ENCODE data around the gene CDH4. TPM values are rescaled to one million over a fixed set of nuclear protein-coding genes. Genes with fewer than 3 reads are reported as not detected.

Gene CDH4
- total RNA-seq, 1 experiment from 2014 or later: 5.3 TPM

- no peak overlapping the region for H3K4me3 Mint-ChIP-seq
- TF ChIP-seq ZNF532 (CRISPR knock-in tag; IDR thresholded peaks at IDR 0.05; ENCODE audit: borderline replicate concordance): no peak
- TF ChIP-seq ERG (CRISPR knock-in tag; IDR thresholded peaks at IDR 0.05): no peak
- TF ChIP-seq ATF1 (CRISPR knock-in tag; IDR thresholded peaks at IDR 0.05): no peak
- H3K9me3 Mint-ChIP-seq: peaks cover 8% of the 10 kb centered on the region
- peaks cover 20% of the 10 kb centered on the region for H3K27me3 Mint-ChIP-seq (ENCODE audit: low read depth)
- CTCF ChIA-PET: no interaction called here
- POLR2A ChIA-PET: no interaction called here
- no peak for DNase-seq (ENCODE audit: low spot score)
- H3K27ac Mint-ChIP-seq: no peak overlapping the region
- no peak for ATAC-seq
- H3K4me1 Mint-ChIP-seq: no peaks in the 10 kb centered on the region
- no peaks in the 10 kb centered on the region for H3K36me3 Mint-ChIP-seq
Observed at GRCh38 chr20:61864481-61864880, 612.4 kb downstream of the CDH4 start.

- peaks cover 8% of the 10 kb centered on the region for H3K9me3 Mint-ChIP-seq
- no peak overlapping the region for H3K4me3 Mint-ChIP-seq
- no peaks in the 10 kb centered on the region for H3K4me1 Mint-ChIP-seq
- CTCF ChIA-PET: no interaction called here
- DNase-seq (ENCODE audit: low spot score) (no peak), ATAC-seq (no peak)
- no peaks in the 10 kb centered on the region for H3K36me3 Mint-ChIP-seq
- peaks cover 16% of the 10 kb centered on the region for H3K27me3 Mint-ChIP-seq (ENCODE audit: low read depth)
- TF ChIP-seq ESRRA (CRISPR knock-in tag; IDR thresholded peaks at IDR 0.05; ENCODE audit: borderline replicate concordance): no peak
- POLR2A ChIA-PET: no interaction called here
- no peak overlapping the region for H3K27ac Mint-ChIP-seq
Observed at GRCh38 chr20:61865353-61865752, 613.3 kb downstream of the CDH4 start.

- Mint-ChIP-seq H3K4me3 (no peak overlapping the region), H3K36me3 (peaks cover 3% of the 10 kb centered on the region), H3K27me3 (ENCODE audit: low read depth) (peaks cover 17% of the 10 kb centered on the region), H3K4me1 (no peaks in the 10 kb centered on the region), H3K9me3 (peaks cover 15% of the 10 kb centered on the region), H3K27ac (no peak overlapping the region)
- TF ChIP-seq TP53 (CRISPR knock-in tag; IDR thresholded peaks at IDR 0.05): no peak
- TF ChIP-seq OVOL2 (CRISPR knock-in tag; IDR thresholded peaks at IDR 0.05; ENCODE audit: borderline replicate concordance): no peak
- TF ChIP-seq FOXP1 (CRISPR knock-in tag; IDR thresholded peaks at IDR 0.05; ENCODE audit: borderline replicate concordance): no peak
- no peak for TF ChIP-seq JUN (CRISPR knock-in tag; IDR thresholded peaks at IDR 0.05)
- no peak for TF ChIP-seq ZNF121 (CRISPR knock-in tag; IDR thresholded peaks at IDR 0.05)
- no peak for TF ChIP-seq KAT7 (CRISPR knock-in tag; IDR thresholded peaks at IDR 0.05; ENCODE audit: borderline replicate concordance)
- TF ChIP-seq TEAD1 (CRISPR knock-in tag; IDR thresholded peaks at IDR 0.05): no peak
- ChIA-PET CTCF (no interaction called here), POLR2A (no interaction called here)
- DNase-seq (ENCODE audit: low spot score): no peak
- ATAC-seq: no peak
Observed at GRCh38 chr20:61866165-61866564, 614.1 kb downstream of the CDH4 start.

- ChIA-PET POLR2A (no interaction called here), CTCF (interaction anchor here (0.5 to 2.6 kb wide), 2 partner anchors 28 to 116 kb away, joined by 5 to 9 read pairs; no protein-coding TSS in a partner anchor)
- Mint-ChIP-seq H3K27ac (no peak overlapping the region), H3K9me3 (peaks cover 20% of the 10 kb centered on the region), H3K36me3 (peaks cover 6% of the 10 kb centered on the region), H3K4me3 (no peak overlapping the region), H3K27me3 (ENCODE audit: low read depth) (peaks cover 20% of the 10 kb centered on the region), H3K4me1 (no peaks in the 10 kb centered on the region)
- DNase-seq (ENCODE audit: low spot score) (no peak), ATAC-seq (no peak)
- TF ChIP-seq TEAD4 (CRISPR knock-in tag; IDR thresholded peaks at IDR 0.05) (no peak), ETV6 (CRISPR knock-in tag; IDR thresholded peaks at IDR 0.05) (no peak), MAX (CRISPR knock-in tag; IDR thresholded peaks at IDR 0.05) (no peak), NR3C1 (CRISPR knock-in tag; conservative IDR thresholded peaks at IDR 0.05; ENCODE audit: low read depth) (no peak), ZNF532 (CRISPR knock-in tag; IDR thresholded peaks at IDR 0.05; ENCODE audit: borderline replicate concordance) (no peak), HMGXB4 (CRISPR knock-in tag; IDR thresholded peaks at IDR 0.05) (no peak), PREB (CRISPR knock-in tag; IDR thresholded peaks at IDR 0.05; ENCODE audit: borderline replicate concordance) (no peak)
Observed at GRCh38 chr20:61868006-61868405, 615.9 kb downstream of the CDH4 start.
